GM12878 (cell line): ENCODE measurements around the gene JADE2. TPM values are rescaled to one million over a fixed set of nuclear protein-coding genes. Genes with fewer than 3 reads are reported as not detected.

Experiments used
- ATAC-seq: fragments of 200-7000 bp; cut with Tn5 transposase; 3 replicates; pipeline ENCODE4 v1.9.1; 2020; ENCODE audit warnings: mild to moderate bottlenecking, moderate library complexity
- BruUV-seq: library from RNA; stranded (reverse); fragments of 400-500 nt; replicated peaks from 2 replicates; lab custom pipeline; 2021; lab: Mats Ljungman, UMichigan
- CTCF ChIA-PET: fragments of 300-600 bp; sonication (Branson Sonifier 250); formaldehyde crosslinking; extraction: SDS; loops from one replicate; lab custom pipeline; 2021; ENCODE audit warnings: inconsistent platforms; lab: Yijun Ruan, JAX
- POLR2A ChIA-PET: fragments of 350-600 bp; formaldehyde crosslinking; extraction: SDS; loops from one replicate; lab custom pipeline; 2021; ENCODE audit warnings: inconsistent platforms; lab: Charles Lee
- RAD21 ChIA-PET: fragments of 300-600 bp; sonication (Branson Sonifier 250); formaldehyde crosslinking; loops from one replicate; lab custom pipeline; 2023; ENCODE audit warnings: antibody characterized with exemption; ENCODE audit not compliant: unreplicated experiment; lab: Charles Lee
- SMC1A ChIA-PET: fragments of 300-600 bp; sonication (Branson Sonifier 250); formaldehyde crosslinking; loops from one replicate; lab custom pipeline; 2023; ENCODE audit not compliant: unreplicated experiment, uncharacterized antibody; lab: Charles Lee
- DNase-seq: peaks from one replicate; pipeline ENCODE4 v3.0.0-alpha.2; 2011; ENCODE audit warnings: low read depth, low spot score
- FAIRE-seq: peaks from 3 replicates; lab custom pipeline; 2011; peaks lifted over from hg19 to GRCh38; lab: Jason Lieb, UNC
- H2AFZ ChIP-seq: 2 replicates; pipeline ENCODE4 v1.6.0; 2011; ENCODE audit warnings: low read depth, low read length, control low read depth; ENCODE audit not compliant: control insufficient read depth
- H3K27ac ChIP-seq: 2 replicates; pipeline ENCODE4 v1.5.1; 2011; ENCODE audit warnings: control low read depth; ENCODE audit not compliant: control insufficient read depth, insufficient read depth
- H3K27me3 ChIP-seq, 2 experiments: replicated peaks in 1 of 2; 2 replicates each; pipeline versions ENCODE4 v1.6.0 to v1.6.1; 2011; ENCODE audit warnings: low read length in 1 of 2; ENCODE audit not compliant: control insufficient read depth in 2 of 2, insufficient read depth in 2 of 2
- H3K36me3 ChIP-seq, 2 experiments: 2 replicates each; pipeline ENCODE4 v1.5.1; 2011; ENCODE audit warnings: low read length in 1 of 2; ENCODE audit not compliant: control insufficient read depth in 2 of 2, insufficient read depth in 2 of 2
- H3K4me1 ChIP-seq: 2 replicates; pipeline ENCODE4 v1.6.1; 2011; ENCODE audit warnings: mild to moderate bottlenecking, low read length, moderate library complexity, mixed read lengths; ENCODE audit not compliant: control insufficient read depth, insufficient read depth
- H3K4me2 ChIP-seq: 2 replicates; pipeline ENCODE4 v1.6.0; 2011; ENCODE audit warnings: control low read depth; ENCODE audit not compliant: control insufficient read depth, insufficient read depth
- H3K4me3 ChIP-seq: fragments of 200-600 bp; sonication (generic); 2 replicates; pipeline ENCODE4 v1.5.1; 2016
- H3K79me2 ChIP-seq: 2 replicates; pipeline ENCODE4 v1.6.0; 2011; ENCODE audit warnings: low read length; ENCODE audit not compliant: control insufficient read depth, insufficient read depth
- H3K9ac ChIP-seq: 2 replicates; pipeline ENCODE4 v1.8.0; 2011; ENCODE audit warnings: low read length, control low read depth, mixed read lengths; ENCODE audit not compliant: control insufficient read depth, insufficient read depth
- H3K9me3 ChIP-seq: replicated peaks from 3 replicates; pipeline ENCODE4 v1.5.1; 2011; ENCODE audit warnings: mild to moderate bottlenecking, low read length; ENCODE audit not compliant: control insufficient read depth, insufficient read depth
- H4K20me1 ChIP-seq: 2 replicates; pipeline ENCODE4 v1.6.0; 2011; ENCODE audit not compliant: control insufficient read depth, insufficient read depth
- ATF3 ChIP-seq: IDR thresholded peaks from 2 replicates; pipeline ENCODE4 v1.6.1; 2011; ENCODE audit warnings: low read depth, mild to moderate bottlenecking, low read length, moderate library complexity, borderline replicate concordance; ENCODE audit errors: extremely low read depth
- ETV6 ChIP-seq, 2 experiments: fragments of 450-650 bp in 1 of 2; IDR thresholded peaks in 1 of 2; conservative IDR thresholded peaks in 1 of 2; 2 replicates each; pipeline ENCODE4 v1.6.1; 2014; ENCODE audit warnings: antibody characterized with exemption in 1 of 2, borderline replicate concordance in 1 of 2, low read depth in 1 of 2, mild to moderate bottlenecking in 1 of 2, moderate library complexity in 1 of 2
- FOXM1 ChIP-seq: IDR thresholded peaks from 2 replicates; pipeline ENCODE4 v1.6.1; 2012; ENCODE audit warnings: low read depth, mild to moderate bottlenecking, inconsistent platforms, low read length, moderate library complexity
- IRF5 ChIP-seq: fragments of 450-650 bp; IDR thresholded peaks from 2 replicates; pipeline ENCODE4 v1.6.1; 2017; ENCODE audit warnings: borderline replicate concordance
- KAT2A ChIP-seq: conservative IDR thresholded peaks from 2 replicates; pipeline ENCODE4 v1.6.1; 2011; ENCODE audit warnings: low read depth, low read length; ENCODE audit not compliant: control insufficient read depth
- MLLT1 ChIP-seq: fragments of 450-650 bp; IDR thresholded peaks from 2 replicates; pipeline ENCODE4 v1.6.1; 2016; ENCODE audit warnings: mild to moderate bottlenecking
- RUNX3 ChIP-seq: IDR thresholded peaks from 2 replicates; pipeline ENCODE4 v1.6.1; 2012; ENCODE audit warnings: low read length, inconsistent platforms
- TAF1 ChIP-seq: IDR thresholded peaks from 2 replicates; pipeline ENCODE4 v1.6.1; 2011; ENCODE audit warnings: mild to moderate bottlenecking, low read depth, low read length, borderline replicate concordance
- WRNIP1 ChIP-seq: IDR thresholded peaks from 2 replicates; pipeline ENCODE4 v1.6.1; 2011; ENCODE audit warnings: low read depth, low read length, improper control_type of control experiment, borderline replicate concordance
- WGBS: methylation state at CpG from one replicate; pipeline ENCODE4 v1.1.6; 2016; ENCODE audit warnings: low lambda C conversion rate; ENCODE audit not compliant: insufficient replicate concordance, insufficient coverage; ENCODE audit errors: missing lambda C conversion rate; 5-methylcytosine and 5-hydroxymethylcytosine counted together
- in situ Hi-C: fragments of 300-500 bp; cut with MboI; formaldehyde crosslinking; loops from 9 replicates; pipeline ENCODE4 v1.14.3; 2018; ENCODE audit warnings: mixed read lengths
- intact Hi-C: fragments of 100-400 bp; cut with micrococcal nuclease; formaldehyde crosslinking; loops from one replicate; pipeline ENCODE4 v1.14.2; 2022; ENCODE audit not compliant: unreplicated experiment
- polyA plus RNA-seq, 11 experiments: library from polyadenylated mRNA; depleted of rRNA in 4 of 11; unstranded in 6 of 11; stranded (reverse) in 5 of 11; fragments of >200 nt; fragmentation: Nextera tagmentation in 4 of 11; fragmentation: Illumina TruSeq in 1 of 11; extraction: Ambion mirVana in 4 of 11; extraction: Trizol in 1 of 11; gene quantifications; 1 replicate in 1 of 11; 2 replicates in 10 of 11; pipeline versions ENCODE4 v1.2.1 to v1.2.3, GENCODE V29; 2011 to 2016; ENCODE audit warnings: inconsistent platforms in 2 of 11, missing spikeins in 2 of 11, low read depth in 1 of 11
- total RNA-seq, 4 experiments: library from RNA; depleted of rRNA in 3 of 4; stranded (reverse); fragments of >200 nt in 3 of 4; fragmentation: Illumina TruSeq in 1 of 4; extraction: Trizol in 1 of 4; gene quantifications; 2 replicates each; pipeline versions ENCODE4 v1.2.1 to v1.2.3, GENCODE V29; 2013 to 2021
- TF ChIP-seq, protein P1 (sequence below): IDR thresholded peaks from 2 replicates; pipeline ENCODE4 v1.6.1; 2011; ENCODE audit warnings: borderline replicate concordance, low read depth, mild to moderate bottlenecking, moderate library complexity, mixed read lengths, low read length; ENCODE audit not compliant: insufficient read depth; ENCODE audit errors: extremely low read length

JADE2 gene
- total and polyA plus RNA-seq, 10 of the 15 experiments (the other 5 are each of a cell fraction or from before 2014, with no cell fraction given) = 1.5 to 67.0 (median 22.4) TPM

- no peak for TF ChIP-seq ETV6 (conservative IDR thresholded peaks at IDR 0.05 in 1 of 2, IDR thresholded peaks at IDR 0.05 in 1 of 2; ENCODE audit: borderline replicate concordance in 1 of 2, low read depth in 1 of 2)
- no peak for TF ChIP-seq RUNX3
- TF ChIP-seq, protein P1, sequence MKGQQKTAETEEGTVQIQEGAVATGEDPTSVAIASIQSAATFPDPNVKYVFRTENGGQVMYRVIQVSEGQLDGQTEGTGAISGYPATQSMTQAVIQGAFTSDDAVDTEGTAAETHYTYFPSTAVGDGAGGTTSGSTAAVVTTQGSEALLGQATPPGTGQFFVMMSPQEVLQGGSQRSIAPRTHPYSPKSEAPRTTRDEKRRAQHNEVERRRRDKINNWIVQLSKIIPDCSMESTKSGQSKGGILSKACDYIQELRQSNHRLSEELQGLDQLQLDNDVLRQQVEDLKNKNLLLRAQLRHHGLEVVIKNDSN = no peak
- TF ChIP-seq ATF3 = no peak
- no peak for TF ChIP-seq MLLT1
- TF ChIP-seq IRF5 = no peak
- no peak for TF ChIP-seq KAT2A
- no peak for TF ChIP-seq WRNIP1
- no peak for TF ChIP-seq FOXM1
- TF ChIP-seq TAF1 = no peak
Measured at GRCh38 chr5:134489227-134489944, 36.1 kb upstream of the JADE2 start.

More at GRCh38 chr5:134489227-134489944, 36.1 kb upstream of the JADE2 start:
- Histone ChIP-seq H3K36me3 (no peaks in the 10 kb centered on the region), H3K27me3 (no peaks in the 10 kb centered on the region), H2AFZ (no peak overlapping the region), H3K4me3 (no peak overlapping the region), H3K79me2 (no peaks in the 10 kb centered on the region), H4K20me1 (no peaks in the 10 kb centered on the region), H3K4me1 (no peaks in the 10 kb centered on the region), H3K9me3 (no peaks in the 10 kb centered on the region), H3K4me2 (no peak overlapping the region), H3K27ac (no peak overlapping the region), H3K9ac (no peak overlapping the region)
- ChIA-PET POLR2A (interaction anchor here (0.6 kb wide), 1 partner anchor 455 kb away, joined by 3 read pairs; no protein-coding TSS in a partner anchor), RAD21 (no interaction called here), CTCF (interaction anchor here (0.6 kb wide), 1 partner anchor 21 kb away, joined by 3 read pairs; no protein-coding TSS in a partner anchor), SMC1A (no interaction called here)
- no peak for FAIRE-seq
- in situ Hi-C loops = no loop called here
- intact Hi-C loops = no loop called here
- ATAC-seq = no peak
- WGBS = 47% methylated on average over 7 of the region's 7 CpGs
- no peak for DNase-seq
- no TSS peak for BruUV-seq
